Psoas muscle (tissue), 8 donors: ENCODE data around the gene ANAPC5. TPM values are rescaled to one million over a fixed set of nuclear protein-coding genes. Genes with fewer than 3 reads are reported as not detected.
"Not testable (repeated sequence)": the region's sequence is repeated elsewhere in the genome, so short reads cannot be mapped to it uniquely, and the experiment has no call there.

Source experiments
- ATAC-seq, 4 donors: fragments of 200-7000 bp; cut with Tn5 transposase; one replicate each; pipeline ENCODE4 v1.9.1; 2020; ENCODE audit warnings: moderate library complexity in 3 of 4, mild to moderate bottlenecking in 2 of 4
- DNase-seq, 2 donors: peaks; one replicate each; pipeline ENCODE4 v3.0.0-alpha.2; 2020
- H3K27ac ChIP-seq: fragments of 200-600 bp; one replicate; pipeline ENCODE4 v1.8.0; 2022
- H3K27me3 ChIP-seq, 3 donors: fragments of 200-600 bp in 1 of 3; one replicate each; pipeline versions ENCODE4 v1.6.1 to v1.8.0; 2013 to 2022; ENCODE audit warnings: low read length in 2 of 3, mild to moderate bottlenecking in 2 of 3, moderate library complexity in 1 of 3; ENCODE audit not compliant: insufficient read depth in 3 of 3
- H3K36me3 ChIP-seq, 2 donors: fragments of 200-600 bp in 1 of 2; one replicate each; pipeline versions ENCODE4 v1.6.1 to v1.8.0; 2013 to 2022; ENCODE audit warnings: low read depth in 1 of 2, mild to moderate bottlenecking in 1 of 2, moderate library complexity in 1 of 2; ENCODE audit not compliant: insufficient read depth in 1 of 2
- H3K4me1 ChIP-seq: fragments of 200-600 bp; one replicate; pipeline ENCODE4 v1.8.0; 2022
- H3K4me3 ChIP-seq: fragments of 200-600 bp; one replicate; pipeline ENCODE4 v1.8.0; 2022; ENCODE audit warnings: mild to moderate bottlenecking
- H3K9me3 ChIP-seq: fragments of 200-600 bp; one replicate; pipeline ENCODE4 v1.8.0; 2022
- CTCF ChIP-seq: fragments of 200-600 bp; IDR thresholded peaks from one replicate; pipeline ENCODE4 v1.8.0; 2022; ENCODE audit warnings: antibody characterized with exemption
- WGBS, 3 donors: extraction: QIAGEN DNeasy Blood & Tissue Kit; methylation state at CpG; one replicate each; pipeline versions ENCODE4 v1.1.6 to v1.1.7; 2013; 5-methylcytosine and 5-hydroxymethylcytosine counted together
- intact Hi-C, 2 donors: fragments of 100-400 bp; cut with DNase I; formaldehyde crosslinking; loops; one replicate each; pipeline versions ENCODE4 v1.11.0 to v1.14.2; 2022
- polyA plus RNA-seq, 3 donors: library from polyadenylated mRNA; stranded (reverse); fragments of 200-250 nt; gene quantifications; one replicate each; pipeline ENCODE4 v1.2.3, GENCODE V29; 2013
- total RNA-seq, 4 donors: library from RNA; stranded (reverse); fragmentation: NEBNext Ultra II Directional in 2 of 4; extraction: Animal tissue kit (Norgen Biotek cat#: 25700) in 2 of 4; gene quantifications; one replicate each; pipeline versions ENCODE4 v1.2.1 to v1.2.4, GENCODE V29; 2021 to 2023
- donor health status: healthy with polysubstance abuse.
- donor health status: DM: no; HTN: no; CAD: no; lungs with moderate emphysema.
- donor health status: Bipolar disorder and iron deficiency.
- donor health status: healthy.
- donor health status: DM: yes; HTN: yes; CAD: no.
- donor health status: DM: no; HTN: no; CAD: no.
- donor health status: DM: no; HTN: no; CAD: no.
- donor health status: DM: yes; HTN: yes; CAD: no.

Gene ANAPC5
- total and polyA plus RNA-seq, 7 donors: 47.1 to 120 (median 70.8) TPM

- H3K36me3 ChIP-seq: no peaks in the 10 kb centered on the region
- no peak for ATAC-seq
- 58 to 82% (median 60%) methylated on average over 4 of the region's 4 CpGs for WGBS, 3 donors
- H3K27me3 ChIP-seq: no peaks in the 10 kb centered on the region
- DNase-seq: no peak
- no peaks in the 10 kb centered on the region for H3K9me3 ChIP-seq
- no peak for TF ChIP-seq CTCF
- intact Hi-C loops: no loop called here
- H3K4me1 ChIP-seq: peaks cover 21% of the 10 kb centered on the region
- H3K4me3 ChIP-seq: no peak overlapping the region
- no peak overlapping the region for H3K27ac ChIP-seq
These were observed 52.0 kb downstream of the ANAPC5 start for GRCh38 chr12:121300083-121300819.

DNA sequence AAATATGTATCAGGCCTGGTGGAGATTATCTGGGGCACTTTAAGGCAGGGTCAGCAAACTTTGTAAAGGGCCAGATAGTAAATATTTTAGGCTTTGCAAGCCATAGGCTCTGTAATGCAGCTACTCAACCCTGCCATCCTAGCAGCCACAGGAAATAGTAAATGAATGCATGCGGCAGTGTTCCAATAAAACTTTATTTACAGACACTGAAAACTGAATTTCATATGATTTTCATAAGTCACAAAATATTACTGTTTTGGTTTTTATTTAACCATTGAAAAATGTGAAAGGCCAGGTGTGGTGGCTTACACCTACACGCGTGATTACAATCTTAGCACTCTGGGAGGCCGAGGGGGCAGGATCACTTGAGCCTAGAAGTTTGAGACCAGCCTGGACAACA, 52.5 kb downstream of the ANAPC5 start:
- no peak for TF ChIP-seq CTCF
- intact Hi-C loops: loop anchor here in 1 of 2 donors (5.0 kb wide), 1 partner anchor 53 kb away; the partner anchor contains the start of gene ANAPC5
- H3K36me3 ChIP-seq: no peaks in the 10 kb centered on the region
- H3K27ac ChIP-seq: no peak overlapping the region
- peaks cover 22% of the 10 kb centered on the region for H3K4me1 ChIP-seq
- H3K4me3 ChIP-seq: no peak overlapping the region
- DNase-seq (no peak), ATAC-seq (no peak)
- H3K27me3 ChIP-seq: no peaks in the 10 kb centered on the region
- 94% methylated on average over 4 of the region's 4 CpGs for WGBS, 3 donors
- no peaks in the 10 kb centered on the region for H3K9me3 ChIP-seq

GRCh38 chr12:121298411-121298810, 53.8 kb downstream of the ANAPC5 start:
- not testable (repeated sequence) for H3K36me3 ChIP-seq, H3K27me3 ChIP-seq, DNase-seq, H3K27ac ChIP-seq, H3K4me3 ChIP-seq, H3K9me3 ChIP-seq, ATAC-seq
- intact Hi-C loops: loop anchor here in 1 of 2 donors (5.0 kb wide), 1 partner anchor 54 kb away; the partner anchor contains the start of gene ANAPC5
- WGBS, 3 donors: 93 to 97% (median 96%) methylated on average over 13 of the region's 13 CpGs
- peaks cover 22% of the 10 kb centered on the region for H3K4me1 ChIP-seq

- no peak for TF ChIP-seq CTCF
- peak in 1 of 4 donors; percentile 19 for ATAC-seq
- intact Hi-C loops: loop anchor here in 1 of 2 donors (5.0 kb wide), 1 partner anchor 55 kb away; the partner anchor contains the start of gene ANAPC5
- DNase-seq: no peak
- WGBS, 3 donors: 11 to 21% (median 14%) methylated on average over 21 of the region's 21 CpGs
- Histone ChIP-seq H3K27ac (peak overlapping the region; percentile 73), H3K4me3 (peak overlapping the region; percentile 99), H3K27me3 (no peaks in the 10 kb centered on the region), H3K36me3 (peaks cover 0 to 5% of the 10 kb centered on the region in 2 donors), H3K4me1 (peaks cover 22% of the 10 kb centered on the region), H3K9me3 (no peaks in the 10 kb centered on the region)
These were observed 54.7 kb downstream of the ANAPC5 start for GRCh38 chr12:121297435-121297991.
